IMR-90 (cell line): ENCODE measurements around the gene MSI2. TPM values are rescaled to one million over a fixed set of nuclear protein-coding genes. Genes with fewer than 3 reads are reported as not detected.

Experiments used
- ATAC-seq: fragments of 200-7000 bp; cut with Tn5 transposase; 2 replicates; pipeline ENCODE4 v1.9.1; 2020; ENCODE audit warnings: low read depth, mild to moderate bottlenecking, moderate library complexity
- BruUV-seq: library from RNA; stranded (reverse); fragments of 400-500 nt; replicated peaks from 2 replicates; lab custom pipeline; 2021; lab: Mats Ljungman, UMichigan
- CTCF ChIA-PET: fragments of 300-600 bp; formaldehyde crosslinking; extraction: SDS; loops from one replicate; lab custom pipeline; 2021; ENCODE audit warnings: antibody characterized with exemption; lab: Yijun Ruan, JAX
- POLR2A ChIA-PET: fragments of 300-600 bp; sonication (Branson Sonifier 250); formaldehyde crosslinking; loops from one replicate; lab custom pipeline; 2022; ENCODE audit warnings: antibody characterized with exemption; ENCODE audit not compliant: unreplicated experiment; lab: Charles Lee
- DNase-seq: peaks from one replicate; pipeline ENCODE4 v3.0.0; 2013
- H2AFZ ChIP-seq: replicated peaks from 2 replicates; pipeline ENCODE3; 2013; ENCODE audit warnings: low read length, mild to moderate bottlenecking; ENCODE audit not compliant: poor library complexity
- H2AK5ac ChIP-seq: 2 replicates; pipeline ENCODE4 v1.6.1; 2013; ENCODE audit warnings: low read depth, low read length, inconsistent platforms
- H2AK9ac ChIP-seq: replicated peaks from 2 replicates; pipeline ENCODE3; 2013; ENCODE audit warnings: mild to moderate bottlenecking, low read depth, low read length, moderate library complexity; ENCODE audit not compliant: poor library complexity
- H2BK120ac ChIP-seq: 2 replicates; pipeline ENCODE4 v1.6.1; 2013; ENCODE audit warnings: low read depth, low read length, inconsistent platforms
- H2BK15ac ChIP-seq: 3 replicates; pipeline ENCODE4 v1.6.1; 2013; ENCODE audit warnings: low read depth, low read length, inconsistent platforms
- H2BK20ac ChIP-seq: 2 replicates; pipeline ENCODE4 v1.6.1; 2013; ENCODE audit warnings: low read depth, mild to moderate bottlenecking, inconsistent platforms, low read length, moderate library complexity
- H2BK5ac ChIP-seq: 2 replicates; pipeline ENCODE4 v1.6.1; 2013; ENCODE audit warnings: mild to moderate bottlenecking, low read depth, low read length, inconsistent platforms; ENCODE audit not compliant: poor library complexity, severe bottlenecking
- H3K14ac ChIP-seq: replicated peaks from 2 replicates; pipeline ENCODE4 v1.6.1; 2013; ENCODE audit warnings: low read depth, low read length, inconsistent platforms
- H3K18ac ChIP-seq: 2 replicates; pipeline ENCODE4 v1.6.1; 2013; ENCODE audit warnings: low read depth, low read length, control low read depth
- H3K23ac ChIP-seq: 2 replicates; pipeline ENCODE4 v1.6.1; 2013; ENCODE audit warnings: low read depth, low read length, inconsistent platforms
- H3K27ac ChIP-seq: 2 replicates; pipeline ENCODE4 v1.5.1; 2013; ENCODE audit warnings: mild to moderate bottlenecking, control low read depth, low read length; ENCODE audit not compliant: insufficient read depth
- H3K27me3 ChIP-seq: 2 replicates; pipeline ENCODE4 v1.6.1; 2013; ENCODE audit warnings: low read length; ENCODE audit not compliant: control insufficient read depth, insufficient read depth
- H3K36me3 ChIP-seq: 2 replicates; pipeline ENCODE4 v1.6.1; 2013; ENCODE audit warnings: low read length, mixed read lengths; ENCODE audit not compliant: control insufficient read depth, insufficient read depth
- H3K4ac ChIP-seq: 2 replicates; pipeline ENCODE4 v1.6.1; 2013; ENCODE audit warnings: low read depth, low read length, inconsistent platforms
- H3K4me1 ChIP-seq: 2 replicates; pipeline ENCODE4 v1.6.1; 2013; ENCODE audit warnings: low read length, mixed read lengths; ENCODE audit not compliant: control insufficient read depth, insufficient read depth
- H3K4me2 ChIP-seq: 2 replicates; pipeline ENCODE4 v1.6.1; 2013; ENCODE audit warnings: low read depth, mild to moderate bottlenecking, control low read depth, low read length, moderate library complexity
- H3K4me3 ChIP-seq: 2 replicates; pipeline ENCODE4 v1.5.1; 2013; ENCODE audit warnings: low read depth, mild to moderate bottlenecking, control low read depth, low read length, moderate library complexity; ENCODE audit not compliant: insufficient read depth
- H3K56ac ChIP-seq: 2 replicates; pipeline ENCODE4 v1.6.1; 2013; ENCODE audit warnings: low read length, inconsistent platforms; ENCODE audit not compliant: insufficient read depth; ENCODE audit errors: extremely low read depth
- H3K79me1 ChIP-seq, 2 experiments: 2 replicates each; pipeline ENCODE4 v1.6.1; 2013; ENCODE audit warnings: low read length in 2 of 2, inconsistent platforms in 1 of 2, low read depth in 1 of 2
- H3K9ac ChIP-seq: 2 replicates; pipeline ENCODE4 v1.6.1; 2013; ENCODE audit warnings: low read depth, low read length, control low read depth
- H3K9me1 ChIP-seq: 2 replicates; pipeline ENCODE4 v1.6.1; 2013; ENCODE audit warnings: low read length, inconsistent platforms; ENCODE audit not compliant: insufficient read depth
- H3K9me3 ChIP-seq: 2 replicates; pipeline ENCODE4 v1.6.1; 2013; ENCODE audit warnings: low read length; ENCODE audit not compliant: control insufficient read depth, insufficient read depth
- H4K20me1 ChIP-seq: 2 replicates; pipeline ENCODE4 v1.6.1; 2013; ENCODE audit warnings: low read length, inconsistent platforms; ENCODE audit not compliant: insufficient read depth
- H4K5ac ChIP-seq: 2 replicates; pipeline ENCODE4 v1.6.1; 2013; ENCODE audit warnings: mild to moderate bottlenecking, low read depth, low read length, control low read depth
- H4K8ac ChIP-seq, 2 experiments: 2 replicates each; pipeline ENCODE4 v1.6.1; 2013; ENCODE audit warnings: low read depth in 2 of 2, low read length in 2 of 2, control low read depth in 1 of 2, inconsistent platforms in 1 of 2
- H4K91ac ChIP-seq: 2 replicates; pipeline ENCODE4 v1.6.1; 2013; ENCODE audit warnings: low read depth, low read length, inconsistent platforms; ENCODE audit not compliant: insufficient read depth
- BHLHE40 ChIP-seq: fragments of 150-350 bp; IDR thresholded peaks from 2 replicates; pipeline ENCODE4 v1.6.1; 2016; ENCODE audit warnings: mild to moderate bottlenecking, low read depth, low read length
- CEBPB ChIP-seq: IDR thresholded peaks from 2 replicates; pipeline ENCODE4 v1.6.1; 2012; ENCODE audit warnings: low read depth, low read length, improper control_type of control experiment
- CHD1 ChIP-seq: IDR thresholded peaks from 2 replicates; pipeline ENCODE4 v1.6.1; 2012; ENCODE audit warnings: low read depth, low read length, improper control_type of control experiment
- CTCF ChIP-seq: conservative IDR thresholded peaks from 2 replicates; pipeline ENCODE4 v1.5.1; 2012; ENCODE audit warnings: mild to moderate bottlenecking, low read depth, low read length, improper control_type of control experiment
- ELK1 ChIP-seq: fragments of 150-350 bp; IDR thresholded peaks from 2 replicates; pipeline ENCODE4 v1.6.1; 2016; ENCODE audit warnings: low read depth, mild to moderate bottlenecking, low read length, moderate library complexity, borderline replicate concordance
- FOS ChIP-seq: fragments of 150-350 bp; IDR thresholded peaks from 2 replicates; pipeline ENCODE4 v1.6.1; 2016; ENCODE audit warnings: low read depth, low read length
- MAFK ChIP-seq: IDR thresholded peaks from 2 replicates; pipeline ENCODE4 v1.6.1; 2012; ENCODE audit warnings: low read depth, low read length, improper control_type of control experiment
- MAZ ChIP-seq: IDR thresholded peaks from 2 replicates; pipeline ENCODE4 v1.6.1; 2012; ENCODE audit warnings: low read depth, mild to moderate bottlenecking, low read length, improper control_type of control experiment, moderate library complexity, borderline replicate concordance
- MXI1 ChIP-seq: IDR thresholded peaks from 2 replicates; pipeline ENCODE4 v1.6.1; 2012; ENCODE audit warnings: low read depth, mild to moderate bottlenecking, low read length, moderate library complexity, borderline replicate concordance
- NFE2L2 ChIP-seq: fragments of 150-350 bp; IDR thresholded peaks from 2 replicates; pipeline ENCODE4 v1.6.1; 2016; ENCODE audit warnings: low read depth, mild to moderate bottlenecking, low read length
- POLR2A ChIP-seq: IDR thresholded peaks from 2 replicates; pipeline ENCODE4 v1.6.1; 2012; ENCODE audit warnings: mild to moderate bottlenecking, low read depth, low read length
- RAD21 ChIP-seq: IDR thresholded peaks from 2 replicates; pipeline ENCODE4 v1.6.1; 2012; ENCODE audit warnings: low read length, improper control_type of control experiment
- RCOR1 ChIP-seq: IDR thresholded peaks from 2 replicates; pipeline ENCODE4 v1.6.1; 2012; ENCODE audit warnings: mild to moderate bottlenecking, low read length, improper control_type of control experiment; ENCODE audit not compliant: insufficient replicate concordance
- RFX5 ChIP-seq: IDR thresholded peaks from 2 replicates; pipeline ENCODE4 v1.8.0; 2012; ENCODE audit warnings: low read depth, mild to moderate bottlenecking, low read length, moderate library complexity
- SMC3 ChIP-seq: fragments of 150-350 bp; IDR thresholded peaks from 2 replicates; pipeline ENCODE4 v1.6.1; 2016; ENCODE audit warnings: low read depth, mild to moderate bottlenecking, antibody characterized with exemption, low read length, moderate library complexity
- USF2 ChIP-seq: fragments of 150-350 bp; IDR thresholded peaks from 2 replicates; pipeline ENCODE4 v1.6.1; 2017; ENCODE audit warnings: mild to moderate bottlenecking, antibody characterized with exemption, low read length, low read depth
- WGBS, 2 experiments: methylation state at CpG; one replicate each; pipeline versions ENCODE4 v1.1.5 to v1.1.7; 2013; ENCODE audit warnings: missing lambda C conversion rate in 2 of 2; ENCODE audit not compliant: insufficient read length in 1 of 2; ENCODE audit errors: extremely low coverage in 2 of 2; 5-methylcytosine and 5-hydroxymethylcytosine counted together
- dilution Hi-C: fragments of 300-500 bp; cut with HindIII; formaldehyde crosslinking; loops from one replicate; pipeline ENCODE4 v1.14.3; 2018; ENCODE audit warnings: low sequenced_read_pairs; ENCODE audit not compliant: unreplicated experiment
- in situ Hi-C: fragments of 300-500 bp; cut with MboI; formaldehyde crosslinking; loops from 3 replicates; pipeline ENCODE4 v1.14.3; 2019; ENCODE audit warnings: low sequenced_read_pairs, inconsistent platforms, mixed read lengths
- intact Hi-C: fragments of 100-400 bp; cut with micrococcal nuclease; formaldehyde crosslinking; loops from 2 replicates; pipeline ENCODE4 v1.10.0; 2022
- polyA plus RNA-seq, 3 experiments: library from polyadenylated mRNA; depleted of rRNA; stranded (reverse); fragments of >200 nt; gene quantifications; 2 replicates each; pipeline ENCODE4 v1.2.3, GENCODE V29; 2012; ENCODE audit warnings: low replicate concordance in 1 of 3
- total RNA-seq: library from RNA; depleted of rRNA; stranded (reverse); fragments of >200 nt; gene quantifications from 2 replicates; pipeline ENCODE4 v1.2.3, GENCODE V29; 2012

The MSI2 gene
- total and polyA plus RNA-seq, 2 of the 4 experiments (the other 2 are of a cell fraction): 13.0 to 16.0 TPM

DNA sequence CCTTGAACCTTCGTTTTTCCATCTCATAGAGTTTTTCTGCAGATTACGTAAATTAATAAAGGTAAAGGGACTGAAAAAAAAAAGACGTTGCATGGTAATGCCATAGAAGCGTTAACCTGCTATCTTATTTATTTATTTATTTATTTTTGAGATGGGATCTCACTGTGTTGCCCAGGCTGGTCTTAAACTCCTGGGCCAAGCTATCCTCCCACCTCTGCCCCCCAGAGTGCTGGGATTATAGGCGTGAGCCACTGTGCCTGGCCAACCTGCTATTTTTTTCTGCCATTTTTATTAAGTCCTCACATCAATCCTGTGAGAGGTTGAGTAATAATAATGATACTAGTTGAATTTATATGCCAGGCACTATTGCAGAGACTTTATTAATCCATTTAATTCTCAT, 7.9 kb downstream of the MSI2 start:
- H2BK120ac ChIP-seq: no peak overlapping the region
- ATAC-seq (no peak), DNase-seq (no peak)
- in situ Hi-C loops (no loop called here), dilution Hi-C loops (no loop called here), intact Hi-C loops (no loop called here)
- no peak overlapping the region for H3K56ac ChIP-seq
- H3K4me1 ChIP-seq: no peaks in the 10 kb centered on the region
- H3K36me3 ChIP-seq: peaks cover 29% of the 10 kb centered on the region
- H4K5ac ChIP-seq: no peak overlapping the region
- TF ChIP-seq SMC3: no peak
- TF ChIP-seq CTCF: no peak
- TF ChIP-seq RCOR1: no peak
- TF ChIP-seq FOS: no peak
- TF ChIP-seq CEBPB: no peak
- no peak for TF ChIP-seq ELK1
- TF ChIP-seq MAZ: no peak
- no peak for TF ChIP-seq MXI1
- TF ChIP-seq USF2: no peak
- no peak for TF ChIP-seq CHD1
- TF ChIP-seq BHLHE40: no peak
- TF ChIP-seq RAD21: no peak
- TF ChIP-seq MAFK: no peak
- TF ChIP-seq POLR2A: no peak
- TF ChIP-seq NFE2L2: no peak
- no peak for TF ChIP-seq RFX5
- BruUV-seq: no TSS peak
- no peak overlapping the region for H3K27ac ChIP-seq
- peaks cover 10 to 13% of the 10 kb centered on the region in 2 experiments for H3K79me1 ChIP-seq
- no peak overlapping the region for H4K8ac ChIP-seq
- H3K9ac ChIP-seq: no peak overlapping the region
- ChIA-PET POLR2A (no interaction called here), CTCF (no interaction called here)
- H4K20me1 ChIP-seq: peaks cover 3% of the 10 kb centered on the region; the same call in 1 of the 2 replicates
- H2AFZ ChIP-seq: no peak overlapping the region
- H3K23ac ChIP-seq: no peak overlapping the region
- H2BK20ac ChIP-seq: no peak overlapping the region
- no peak overlapping the region for H3K18ac ChIP-seq
- no peak overlapping the region for H3K4me2 ChIP-seq
- no peak overlapping the region for H2AK5ac ChIP-seq
- no peaks in the 10 kb centered on the region for H3K27me3 ChIP-seq
- WGBS, 2 experiments: no CpG with 5 or more reads among the region's 5 CpGs
- H3K4ac ChIP-seq: no peak overlapping the region
- peaks cover 3% of the 10 kb centered on the region; the same call in 1 of the 2 replicates for H3K9me1 ChIP-seq
- H3K4me3 ChIP-seq: no peak overlapping the region
- no peaks in the 10 kb centered on the region for H3K9me3 ChIP-seq
- no peak overlapping the region for H2AK9ac ChIP-seq
- H2BK15ac ChIP-seq: no peak overlapping the region
- no peak overlapping the region for H2BK5ac ChIP-seq
- H4K91ac ChIP-seq: no peak overlapping the region
- no peak overlapping the region for H3K14ac ChIP-seq
